H1 (cell line): ENCODE results near the gene P2RX2. TPM values are rescaled to one million over a fixed set of nuclear protein-coding genes. Genes with fewer than 3 reads are reported as not detected.

Source experiments
- CTCF ChIA-PET: fragments of 300-600 bp; sonication (Branson Sonifier 250); formaldehyde crosslinking; loops from one replicate; lab custom pipeline; 2021; ENCODE audit not compliant: partially characterized antibody; lab: Charles Lee
- POLR2A ChIA-PET: fragments of 300-600 bp; sonication (Branson Sonifier 250); formaldehyde crosslinking; loops from one replicate; lab custom pipeline; 2021; ENCODE audit warnings: inconsistent platforms; ENCODE audit not compliant: partially characterized antibody; lab: Charles Lee
- DNase-seq, 2 experiments: peaks; one replicate each; pipeline versions ENCODE4 v3.0.0 to v3.0.0-alpha.2; 2010 to 2022; ENCODE audit warnings: low spot score in 2 of 2, low read depth in 1 of 2, mixed read lengths in 1 of 2
- FAIRE-seq: peaks from 2 replicates; lab custom pipeline; 2011; peaks lifted over from hg19 to GRCh38; lab: Jason Lieb, UNC
- H2AFZ ChIP-seq: 2 replicates; pipeline ENCODE4 v1.8.1; 2012; ENCODE audit warnings: low read length, inconsistent platforms
- H2AK5ac ChIP-seq: 2 replicates; pipeline ENCODE4 v1.6.1; 2013; ENCODE audit warnings: low read depth, low read length
- H2BK120ac ChIP-seq: replicated peaks from 2 replicates; pipeline ENCODE3; 2013; ENCODE audit warnings: low read depth, low read length, inconsistent platforms
- H2BK12ac ChIP-seq: 2 replicates; pipeline ENCODE4 v1.6.1; 2013; ENCODE audit warnings: low read depth, low read length
- H2BK15ac ChIP-seq: 2 replicates; pipeline ENCODE4 v1.6.1; 2013; ENCODE audit warnings: low read length
- H2BK20ac ChIP-seq: 2 replicates; pipeline ENCODE4 v1.6.1; 2013; ENCODE audit warnings: low read length
- H2BK5ac ChIP-seq: 2 replicates; pipeline ENCODE4 v1.6.1; 2013; ENCODE audit warnings: low read depth, low read length
- H3K14ac ChIP-seq: 2 replicates; pipeline ENCODE4 v1.6.1; 2013; ENCODE audit warnings: inconsistent platforms; ENCODE audit not compliant: insufficient read length
- H3K18ac ChIP-seq: 2 replicates; pipeline ENCODE4 v1.6.1; 2013; ENCODE audit warnings: low read length; ENCODE audit errors: extremely low read depth
- H3K23ac ChIP-seq: 2 replicates; pipeline ENCODE4 v1.6.1; 2013; ENCODE audit warnings: inconsistent platforms; ENCODE audit not compliant: insufficient read length
- H3K23me2 ChIP-seq: 2 replicates; pipeline ENCODE4 v1.6.1; 2013; ENCODE audit warnings: low read depth, low read length
- H3K27ac ChIP-seq: 2 replicates; pipeline ENCODE4 v1.6.1; 2011; ENCODE audit warnings: low read depth, low read length, inconsistent platforms
- H3K27me3 ChIP-seq, 4 experiments: replicated peaks in 1 of 4; 1 replicate in 1 of 4; 2 replicates in 3 of 4; pipeline versions ENCODE4 v1.6.1 to v1.8.1; 2011 to 2013; ENCODE audit warnings: low read length in 3 of 4, mild to moderate bottlenecking in 3 of 4, inconsistent platforms in 2 of 4, mixed read lengths in 2 of 4, moderate library complexity in 1 of 4; ENCODE audit not compliant: control insufficient read depth in 3 of 4, insufficient read depth in 3 of 4; ENCODE audit errors: extremely low read depth in 1 of 4
- H3K36me3 ChIP-seq, 4 experiments: 2 replicates each; pipeline versions ENCODE4 v1.6.1 to v1.8.1; 2011 to 2013; ENCODE audit warnings: mild to moderate bottlenecking in 4 of 4, low read length in 3 of 4, moderate library complexity in 2 of 4, control low read depth in 1 of 4, inconsistent platforms in 1 of 4; ENCODE audit not compliant: insufficient read depth in 4 of 4, control insufficient read depth in 2 of 4
- H3K4ac ChIP-seq: replicated peaks from 2 replicates; pipeline ENCODE3; 2013; ENCODE audit warnings: low read length, low read depth, mixed read lengths, inconsistent platforms; ENCODE audit not compliant: insufficient read length
- H3K4me1 ChIP-seq, 4 experiments: replicated peaks in 1 of 4; 1 replicate in 1 of 4; 2 replicates in 3 of 4; pipeline versions ENCODE4 v1.6.1 to v1.8.1; 2011 to 2013; ENCODE audit warnings: low read length in 3 of 4, inconsistent platforms in 2 of 4, mixed read lengths in 1 of 4; ENCODE audit not compliant: insufficient read depth in 4 of 4, control insufficient read depth in 3 of 4
- H3K4me2 ChIP-seq, 2 experiments: 2 replicates each; pipeline versions ENCODE4 v1.6.1 to v1.8.1; 2011 to 2013; ENCODE audit warnings: low read depth in 2 of 2, low read length in 2 of 2, control low read depth in 1 of 2, inconsistent platforms in 1 of 2, mild to moderate bottlenecking in 1 of 2; ENCODE audit not compliant: insufficient read depth in 1 of 2
- H3K4me3 ChIP-seq, 4 experiments: fragments of 200-600, 300-600 bp in 1 of 4; sonication (generic), shearing (Covaris generic), sonication (Bioruptor Twin) in 1 of 4; 2 replicates each; pipeline versions ENCODE4 v1.5.1 to v1.8.1; 2011 to 2016; ENCODE audit warnings: low read length in 4 of 4, low read depth in 3 of 4, control low read depth in 2 of 4, inconsistent platforms in 2 of 4, mild to moderate bottlenecking in 2 of 4, mixed read lengths in 1 of 4, moderate library complexity in 1 of 4; ENCODE audit not compliant: insufficient read depth in 2 of 4; ENCODE audit errors: extremely low read depth in 1 of 4
- H3K56ac ChIP-seq: replicated peaks from 2 replicates; pipeline ENCODE3; 2013; ENCODE audit warnings: low read depth, mild to moderate bottlenecking, mixed read lengths, low read length, inconsistent platforms; ENCODE audit not compliant: insufficient read length
- H3K79me1 ChIP-seq: 2 replicates; pipeline ENCODE4 v1.6.1; 2013; ENCODE audit warnings: low read depth, low read length, control low read depth
- H3K79me2 ChIP-seq, 2 experiments: 2 replicates each; pipeline versions ENCODE4 v1.6.1 to v1.8.1; 2012 to 2013; ENCODE audit warnings: low read length in 2 of 2, mild to moderate bottlenecking in 2 of 2, inconsistent platforms in 1 of 2; ENCODE audit not compliant: insufficient read depth in 2 of 2, control insufficient read depth in 1 of 2
- H3K9ac ChIP-seq, 4 experiments: replicated peaks in 1 of 4; 1 replicate in 1 of 4; 2 replicates in 3 of 4; pipeline versions ENCODE4 v1.6.1 to v1.8.1; 2011 to 2013; ENCODE audit warnings: low read depth in 3 of 4, low read length in 3 of 4, control low read depth in 2 of 4, mild to moderate bottlenecking in 2 of 4, moderate library complexity in 2 of 4, inconsistent platforms in 1 of 4; ENCODE audit errors: extremely low read depth in 1 of 4
- H3K9me3 ChIP-seq, 2 experiments: 2 replicates each; pipeline versions ENCODE4 v1.6.1 to v1.8.1; 2012 to 2013; ENCODE audit warnings: mild to moderate bottlenecking in 2 of 2, moderate library complexity in 2 of 2, control low read depth in 1 of 2, inconsistent platforms in 1 of 2, low read depth in 1 of 2, low read length in 1 of 2, mixed read lengths in 1 of 2; ENCODE audit not compliant: insufficient read depth in 2 of 2
- H4K20me1 ChIP-seq, 2 experiments: replicated peaks in 1 of 2; 2 replicates each; pipeline versions ENCODE3 to v1.8.1; 2011 to 2013; ENCODE audit warnings: inconsistent platforms in 2 of 2, low read length in 2 of 2, mild to moderate bottlenecking in 1 of 2; ENCODE audit not compliant: insufficient read depth in 2 of 2, control insufficient read depth in 1 of 2
- H4K5ac ChIP-seq: 2 replicates; pipeline ENCODE4 v1.6.1; 2013; ENCODE audit warnings: low read length, low read depth, mixed read lengths, inconsistent platforms; ENCODE audit not compliant: insufficient read length
- H4K8ac ChIP-seq: 2 replicates; pipeline ENCODE4 v1.8.0; 2013; ENCODE audit warnings: mild to moderate bottlenecking, moderate library complexity, low read length, inconsistent platforms; ENCODE audit not compliant: insufficient read depth; ENCODE audit errors: extremely low read depth
- H4K91ac ChIP-seq: replicated peaks from 2 replicates; pipeline ENCODE3; 2013; ENCODE audit warnings: low read length, mixed read lengths, inconsistent platforms; ENCODE audit not compliant: insufficient read length
- GABPA ChIP-seq: IDR thresholded peaks from 2 replicates; pipeline ENCODE4 v1.6.1; 2011; ENCODE audit warnings: mild to moderate bottlenecking, low read length, moderate library complexity, borderline replicate concordance; ENCODE audit not compliant: insufficient read depth
- HDAC6 ChIP-seq: IDR thresholded peaks from one replicate; pipeline ENCODE4 v1.7.1; 2012; ENCODE audit warnings: low read depth, mild to moderate bottlenecking, inconsistent platforms, low read length, moderate library complexity
- RXRA ChIP-seq: IDR thresholded peaks from 2 replicates; pipeline ENCODE4 v1.6.1; 2011; ENCODE audit warnings: low read depth, mild to moderate bottlenecking, low read length, moderate library complexity; ENCODE audit not compliant: insufficient read depth
- WGBS, 2 experiments: shearing (Covaris generic) in 1 of 2; methylation state at CpG; one replicate each; pipeline versions ENCODE4 v1.1.6 to v1.1.7; 2013 to 2015; ENCODE audit warnings: low lambda C conversion rate in 2 of 2, mixed read lengths in 2 of 2, inconsistent platforms in 1 of 2, low coverage in 1 of 2, missing lambda C conversion rate in 1 of 2; ENCODE audit not compliant: insufficient replicate concordance in 2 of 2, insufficient coverage in 1 of 2, insufficient read length in 1 of 2; ENCODE audit errors: extremely low coverage in 1 of 2, missing lambda C conversion rate in 1 of 2; 5-methylcytosine and 5-hydroxymethylcytosine counted together
- polyA plus RNA-seq, 7 experiments: library from polyadenylated mRNA; depleted of rRNA in 3 of 7; stranded (reverse) in 5 of 7; unstranded in 2 of 7; fragments of >200 nt in 5 of 7; fragments of 200-250 nt in 2 of 7; gene quantifications; 1 replicate in 5 of 7; 2 replicates in 1 of 7; 4 replicates in 1 of 7; pipeline versions ENCODE4 v1.2.1 to v1.2.3, GENCODE V29; 2011 to 2013; ENCODE audit warnings: missing spikeins in 2 of 7, mixed read lengths in 2 of 7
- total RNA-seq: library from RNA; stranded (reverse); fragmentation: NEBNext Ultra II Directional; extraction: Animal tissue kit (Norgen Biotek cat#: 25700); gene quantifications from 2 replicates; pipeline ENCODE4 v1.2.1, GENCODE V29; 2021

The P2RX2 gene
- total and polyA plus RNA-seq, 2 of the 8 experiments (the other 6 are each of a cell fraction or from before 2014, with no cell fraction given): 0.84 to 2.2 TPM

DNA sequence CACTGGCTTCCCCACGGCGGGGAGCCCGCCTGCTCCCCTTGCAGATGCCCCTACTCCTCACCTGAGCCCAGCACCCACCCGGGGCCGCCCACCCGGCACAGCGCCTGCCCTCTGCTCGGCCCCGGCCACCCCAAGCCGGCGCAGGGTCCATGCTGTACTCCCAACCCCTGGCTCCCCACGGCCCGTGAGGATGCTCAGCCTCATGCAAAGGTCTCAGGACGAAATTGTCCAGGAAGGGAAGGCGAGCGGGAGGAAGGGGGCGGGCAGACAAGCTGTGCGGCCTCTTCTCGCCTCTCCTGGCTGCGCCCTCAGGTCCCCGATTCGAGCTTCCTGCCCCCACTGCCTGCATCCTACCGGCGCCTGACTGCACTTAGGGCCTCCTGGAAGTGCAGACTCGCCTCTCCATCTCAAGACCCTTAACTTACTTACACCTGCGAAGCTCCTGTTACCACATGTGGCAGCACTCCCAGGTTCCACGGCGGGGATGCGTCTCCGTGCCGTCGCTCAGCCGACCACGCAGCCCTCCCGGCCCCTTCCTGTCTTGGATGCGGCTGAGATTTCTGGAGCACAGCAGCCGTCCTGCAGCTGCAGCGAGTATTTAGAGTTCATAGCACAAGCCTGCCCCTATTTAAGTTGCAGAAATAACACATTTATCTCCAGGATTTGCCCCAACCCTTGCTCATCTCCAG lies 26.1 kb upstream of the P2RX2 start:
- no peak for FAIRE-seq
- no peak for TF ChIP-seq GABPA
- TF ChIP-seq RXRA: no peak
- no peak for TF ChIP-seq HDAC6
- 87% methylated on average over 23 of the region's 38 CpGs; no CpG with 5 or more reads in 1 of the 2 experiments for WGBS, 2 experiments

More for the DNA sequence above, 26.1 kb upstream of the P2RX2 start:
- no peak for DNase-seq
- Histone ChIP-seq H3K23ac (no peak overlapping the region), H4K20me1 (peaks cover 0 to 5% of the 10 kb centered on the region in 2 experiments), H3K4me2 (no peak overlapping the region), H3K9me3 (peaks cover 0 to 7% of the 10 kb centered on the region in 2 experiments; a peak in 1 of 4 replicates), H2BK12ac (no peak overlapping the region), H3K79me1 (no peaks in the 10 kb centered on the region), H3K4me3 (no peak overlapping the region), H3K27me3 (peaks cover 33 to 76% (median 71%) of the 10 kb centered on the region in 4 experiments), H3K4ac (no peak overlapping the region), H2BK5ac (no peak overlapping the region), H3K4me1 (no peaks in the 10 kb centered on the region), H3K9ac (no peak overlapping the region), H3K79me2 (no peaks in the 10 kb centered on the region), H3K18ac (no peak overlapping the region), H3K23me2 (no peaks in the 10 kb centered on the region), H2BK20ac (no peak overlapping the region), H2BK120ac (no peak overlapping the region), H2BK15ac (no peak overlapping the region), H2AFZ (no peak overlapping the region), H3K14ac (no peak overlapping the region), H3K27ac (no peak overlapping the region), H4K91ac (no peak overlapping the region), H3K36me3 (no peaks in the 10 kb centered on the region), H2AK5ac (no peak overlapping the region), H4K5ac (no peak overlapping the region), H3K56ac (no peak overlapping the region), H4K8ac (no peak overlapping the region)
- ChIA-PET POLR2A (interaction anchor here (0.9 to 2.4 kb wide), 3 partner anchors 10 to 31 kb away, joined by 4 to 18 read pairs (median 6); no protein-coding TSS in a partner anchor), CTCF (interaction anchor here (0.8 to 1.1 kb wide), 2 partner anchors 9 to 31 kb away, joined by 3 to 4 read pairs; no protein-coding TSS in a partner anchor)
